Thyroid gland (tissue), 4 donors: ENCODE measurements around the gene KCNQ2.

Experiments
- CTCF ChIP-seq, 6 experiments: fragments of 200-600 bp in 3 of 6; fragments of 450-650 bp in 3 of 6; sonication (generic) in 3 of 6; IDR thresholded peaks; one replicate each; pipeline ENCODE4 v1.5.1; 2016 to 2019; ENCODE audit warnings: antibody characterized with exemption in 6 of 6, mild to moderate bottlenecking in 2 of 6, inconsistent platforms in 1 of 6, moderate library complexity in 1 of 6
- POLR2A ChIP-seq, 2 donors: fragments of 450-650 bp; IDR thresholded peaks; one replicate each; pipeline ENCODE4 v1.6.1; 2017; ENCODE audit warnings: antibody characterized with exemption in 2 of 2, mild to moderate bottlenecking in 2 of 2, moderate library complexity in 1 of 2

- TF ChIP-seq POLR2A (IDR thresholded peaks at IDR 0.05): no peak
- TF ChIP-seq CTCF (IDR thresholded peaks at IDR 0.05): no peak
Measured at GRCh38 chr20:63411898-63412631, 60.4 kb downstream of the KCNQ2 start.
